Suprapubic skin (tissue), 4 donors: ENCODE data around the gene DUSP14. TPM values are rescaled to one million over a fixed set of nuclear protein-coding genes. Genes with fewer than 3 reads are reported as not detected.
"Not testable (repeated sequence)": the region's sequence is repeated elsewhere in the genome, so short reads cannot be mapped to it uniquely, and the experiment has no call there.

Source experiments
- DNase-seq, 2 donors: peaks; one replicate each; pipeline ENCODE4 v3.0.0-alpha.2; 2019; ENCODE audit warnings: low spot score in 2 of 2
- H3K27ac ChIP-seq: fragments of 200-600 bp; sonication (generic); one replicate; pipeline ENCODE4 v1.5.1; 2019
- H3K27me3 ChIP-seq: fragments of 200-600 bp; sonication (generic); one replicate; pipeline ENCODE4 v1.5.1; 2019
- H3K36me3 ChIP-seq: fragments of 200-600 bp; sonication (generic); one replicate; pipeline ENCODE4 v1.5.1; 2019
- H3K4me1 ChIP-seq: fragments of 200-600 bp; sonication (generic); one replicate; pipeline ENCODE4 v1.5.1; 2019
- H3K4me3 ChIP-seq: fragments of 200-600 bp; sonication (generic); one replicate; pipeline ENCODE4 v1.5.1; 2019; ENCODE audit warnings: mild to moderate bottlenecking
- H3K9me3 ChIP-seq: fragments of 200-600 bp; sonication (generic); one replicate; pipeline ENCODE4 v1.5.1; 2019
- CTCF ChIP-seq, 2 donors: fragments of 200-600 bp in 1 of 2; fragments of 450-650 bp in 1 of 2; sonication (generic) in 1 of 2; IDR thresholded peaks; one replicate each; pipeline ENCODE4 v1.5.1; 2016 to 2019; ENCODE audit warnings: antibody characterized with exemption in 2 of 2, mild to moderate bottlenecking in 1 of 2, moderate library complexity in 1 of 2
- EP300 ChIP-seq: sonication (generic); formaldehyde crosslinking; IDR thresholded peaks from one replicate; pipeline ENCODE4 v1.6.1; 2017; ENCODE audit warnings: antibody characterized with exemption
- POLR2A ChIP-seq, 2 donors: fragments of 450-650 bp; IDR thresholded peaks; one replicate each; pipeline ENCODE4 v1.6.1; 2017; ENCODE audit warnings: antibody characterized with exemption in 2 of 2, mild to moderate bottlenecking in 2 of 2, moderate library complexity in 2 of 2
- POLR2AphosphoS5 ChIP-seq, 3 donors: sonication (generic); formaldehyde crosslinking; IDR thresholded peaks; one replicate each; pipeline ENCODE4 v1.6.1; 2017; ENCODE audit warnings: antibody characterized with exemption in 3 of 3
- WGBS: methylation state at CpG from one replicate; pipeline ENCODE4 v1.1.5; 2018; 5-methylcytosine and 5-hydroxymethylcytosine counted together
- total RNA-seq, 4 donors: library from RNA; depleted of rRNA; stranded (reverse); fragments of >200 nt; gene quantifications; one replicate each; pipeline ENCODE4 v1.1.0, GENCODE V29; 2016

The DUSP14 gene
- 100 to 1,000 TPM in 1 of 4 donors, 10 to 100 TPM in 3; 31.4 to 107 (median 68.5) TPM for total RNA-seq

- Histone ChIP-seq H3K4me3 (peak within 1 kb of the TSS; percentile 93), H3K27ac (peak within 1 kb of the TSS; percentile 99), H3K4me1 (peaks cover 68% of the 10 kb centered on the region), H3K9me3 (no peaks in the 10 kb centered on the region), H3K36me3 (no peaks in the 10 kb centered on the region), H3K27me3 (no peaks in the 10 kb centered on the region)
- DNase-seq: peak; percentile 84 to 86
- WGBS: 3% methylated on average over 24 of the region's 100 CpGs
- TF ChIP-seq POLR2A (IDR thresholded peaks at IDR 0.05) (peak in 1 of 2 donors; percentile 79), CTCF (IDR thresholded peaks at IDR 0.05) (no peak), POLR2AphosphoS5 (IDR thresholded peaks at IDR 0.05) (peak in 1 of 3 donors; percentile 26)
Observed at GRCh38 chr17:37489197-37490001, at the start of gene DUSP14. TSS of gene DUSP14 (plus strand) at chr17:37489891. CDS start at chr17:37512273, 22,382 bp downstream.

GRCh38 chr17:37440424-37440823 lies 49.3 kb upstream of the DUSP14 start:
- no peaks in the 10 kb centered on the region for H3K9me3 ChIP-seq
- H3K27ac ChIP-seq: no peak overlapping the region
- no peak for TF ChIP-seq CTCF (IDR thresholded peaks at IDR 0.05)
- TF ChIP-seq POLR2A (IDR thresholded peaks at IDR 0.05): no peak
- TF ChIP-seq POLR2AphosphoS5 (IDR thresholded peaks at IDR 0.05): no peak
- no peak for TF ChIP-seq EP300
- H3K4me1 ChIP-seq: no peaks in the 10 kb centered on the region
- DNase-seq: no peak
- no peaks in the 10 kb centered on the region for H3K27me3 ChIP-seq
- WGBS: 65% methylated on average over 2 of the region's 2 CpGs
- no peak overlapping the region for H3K4me3 ChIP-seq
- H3K36me3 ChIP-seq: peaks cover 66% of the 10 kb centered on the region

GRCh38 chr17:37441369-37442014 lies 48.2 kb upstream of the DUSP14 start:
- not testable (repeated sequence) for H3K27ac ChIP-seq, DNase-seq, H3K27me3 ChIP-seq, H3K4me3 ChIP-seq, H3K4me1 ChIP-seq, H3K9me3 ChIP-seq
- peaks cover 65% of the 10 kb centered on the region for H3K36me3 ChIP-seq
- WGBS: 94% methylated on average over 12 of the region's 12 CpGs

- H3K27ac ChIP-seq: no peak overlapping the region
- no peaks in the 10 kb centered on the region for H3K9me3 ChIP-seq
- no peaks in the 10 kb centered on the region for H3K27me3 ChIP-seq
- peaks cover 46% of the 10 kb centered on the region for H3K36me3 ChIP-seq
- peaks cover 29% of the 10 kb centered on the region for H3K4me1 ChIP-seq
- DNase-seq: no peak
- WGBS: 88% methylated on average over 4 of the region's 4 CpGs
- TF ChIP-seq POLR2A (IDR thresholded peaks at IDR 0.05): no peak
- no peak overlapping the region for H3K4me3 ChIP-seq
Observed at GRCh38 chr17:37446027-37446426, 43.7 kb upstream of the DUSP14 start.

- H3K36me3 ChIP-seq: peaks cover 34% of the 10 kb centered on the region
- H3K27me3 ChIP-seq: no peaks in the 10 kb centered on the region
- H3K4me1 ChIP-seq: peaks cover 37% of the 10 kb centered on the region
- no peak overlapping the region for H3K4me3 ChIP-seq
- H3K27ac ChIP-seq: peak overlapping the region; percentile 34
- TF ChIP-seq CTCF (IDR thresholded peaks at IDR 0.05): no peak
- TF ChIP-seq EP300: no peak
- no peak for TF ChIP-seq POLR2AphosphoS5 (IDR thresholded peaks at IDR 0.05)
- no peak for TF ChIP-seq POLR2A (IDR thresholded peaks at IDR 0.05)
- DNase-seq: no peak
- no peaks in the 10 kb centered on the region for H3K9me3 ChIP-seq
- WGBS: 85% methylated on average over 1 of the region's 1 CpG
Observed at GRCh38 chr17:37447641-37448040, 42.0 kb upstream of the DUSP14 start.

GRCh38 chr17:37450112-37450511 lies 39.6 kb upstream of the DUSP14 start:
- Histone ChIP-seq H3K4me1 (peaks cover 37% of the 10 kb centered on the region), H3K9me3 (no peaks in the 10 kb centered on the region), H3K27me3 (no peaks in the 10 kb centered on the region), H3K27ac (peak overlapping the region; percentile 83), H3K4me3 (no peak overlapping the region), H3K36me3 (peaks cover 11% of the 10 kb centered on the region)
- TF ChIP-seq POLR2AphosphoS5 (IDR thresholded peaks at IDR 0.05): no peak
- no peak for TF ChIP-seq POLR2A (IDR thresholded peaks at IDR 0.05)
- no peak for TF ChIP-seq CTCF (IDR thresholded peaks at IDR 0.05)
- WGBS: 58% methylated on average over 6 of the region's 6 CpGs
- no peak for DNase-seq

GRCh38 chr17:37457801-37458200 lies 31.9 kb upstream of the DUSP14 start:
- WGBS: 86% methylated on average over 3 of the region's 3 CpGs
- not testable (repeated sequence) for H3K4me1 ChIP-seq, H3K36me3 ChIP-seq, DNase-seq, H3K4me3 ChIP-seq, H3K9me3 ChIP-seq, H3K27me3 ChIP-seq, H3K27ac ChIP-seq
